ENCODE data around the gene PIKFYVE.

GRCh38 chr2:208300847-208301618 is 35.0 kb downstream of the PIKFYVE start:
- no peak for TF ChIP-seq CTCF (IDR thresholded peaks at IDR 0.05)
- no peak for TF ChIP-seq POLR2A (IDR thresholded peaks at IDR 0.05)
